ENCODE results near the gene PAFAH1B2. TPM values are rescaled to one million over a fixed set of nuclear protein-coding genes. Genes with fewer than 3 reads are reported as not detected.
"Not testable (repeated sequence)": the region's sequence is repeated elsewhere in the genome, so short reads cannot be mapped to it uniquely, and the experiment has no call there.

The PAFAH1B2 gene
- total RNA-seq, 1 experiment from 2014 or later: 66.7 TPM

- TF ChIP-seq CTCF (IDR thresholded peaks at IDR 0.05; ENCODE audit: unreplicated experiment): no peak
- no peak overlapping the region for H3K27ac Mint-ChIP-seq (ENCODE audit: unreplicated experiment)
- H3K9me3 Mint-ChIP-seq (ENCODE audit: low read depth, unreplicated experiment): no peaks in the 10 kb centered on the region
- BruUV-seq (replicated peaks): no TSS peak
- no peaks in the 10 kb centered on the region for H3K4me1 Mint-ChIP-seq (ENCODE audit: low read depth, unreplicated experiment)
- intact Hi-C loops (cut with micrococcal nuclease; ENCODE audit: unreplicated experiment): no loop called here
- H3K36me3 Mint-ChIP-seq (ENCODE audit: insufficient read depth, unreplicated experiment): peaks cover 14% of the 10 kb centered on the region
- H3K27me3 Mint-ChIP-seq (ENCODE audit: unreplicated experiment): no peaks in the 10 kb centered on the region
- DNase-seq: no peak
- H3K4me3 Mint-ChIP-seq (ENCODE audit: low read depth, unreplicated experiment): no peak overlapping the region
- CTCF ChIA-PET: no interaction called here
Observed at GRCh38 chr11:117204283-117205080, 60.4 kb downstream of the PAFAH1B2 start.

- TF ChIP-seq CTCF (IDR thresholded peaks at IDR 0.05; ENCODE audit: unreplicated experiment): no peak
- H3K27ac Mint-ChIP-seq (ENCODE audit: unreplicated experiment): no peak overlapping the region
- intact Hi-C loops (cut with micrococcal nuclease; ENCODE audit: unreplicated experiment): no loop called here
- no peak overlapping the region for H3K4me3 Mint-ChIP-seq (ENCODE audit: low read depth, unreplicated experiment)
- CTCF ChIA-PET: no interaction called here
- H3K9me3 Mint-ChIP-seq (ENCODE audit: low read depth, unreplicated experiment): no peaks in the 10 kb centered on the region
- BruUV-seq (replicated peaks): no TSS peak
- no peak for DNase-seq
- H3K27me3 Mint-ChIP-seq (ENCODE audit: unreplicated experiment): no peaks in the 10 kb centered on the region
- peaks cover 14% of the 10 kb centered on the region for H3K36me3 Mint-ChIP-seq (ENCODE audit: insufficient read depth, unreplicated experiment)
- H3K4me1 Mint-ChIP-seq (ENCODE audit: low read depth, unreplicated experiment): no peaks in the 10 kb centered on the region
Observed at GRCh38 chr11:117205211-117205818, 61.2 kb downstream of the PAFAH1B2 start.

- CTCF ChIA-PET; intact Hi-C loops (cut with micrococcal nuclease; ENCODE audit: unreplicated experiment); H3K27ac Mint-ChIP-seq (ENCODE audit: unreplicated experiment); H3K9me3 Mint-ChIP-seq (ENCODE audit: low read depth, unreplicated experiment); H3K4me3 Mint-ChIP-seq (ENCODE audit: low read depth, unreplicated experiment); H3K27me3 Mint-ChIP-seq (ENCODE audit: unreplicated experiment); DNase-seq; BruUV-seq (replicated peaks); H3K4me1 Mint-ChIP-seq (ENCODE audit: low read depth, unreplicated experiment): not testable (repeated sequence)
- peaks cover 14% of the 10 kb centered on the region for H3K36me3 Mint-ChIP-seq (ENCODE audit: insufficient read depth, unreplicated experiment)
Observed at GRCh38 chr11:117206111-117206510, 62.0 kb downstream of the PAFAH1B2 start.

GRCh38 chr11:117206859-117207258, 62.8 kb downstream of the PAFAH1B2 start:
- H3K27ac Mint-ChIP-seq (ENCODE audit: unreplicated experiment); H3K27me3 Mint-ChIP-seq (ENCODE audit: unreplicated experiment); H3K4me3 Mint-ChIP-seq (ENCODE audit: low read depth, unreplicated experiment); intact Hi-C loops (cut with micrococcal nuclease; ENCODE audit: unreplicated experiment); H3K9me3 Mint-ChIP-seq (ENCODE audit: low read depth, unreplicated experiment); H3K4me1 Mint-ChIP-seq (ENCODE audit: low read depth, unreplicated experiment); CTCF ChIA-PET; BruUV-seq (replicated peaks): not testable (repeated sequence)
- DNase-seq: peak; percentile 53
- H3K36me3 Mint-ChIP-seq (ENCODE audit: insufficient read depth, unreplicated experiment): peaks cover 14% of the 10 kb centered on the region

- BruUV-seq (replicated peaks); H3K9me3 Mint-ChIP-seq (ENCODE audit: low read depth, unreplicated experiment); H3K4me3 Mint-ChIP-seq (ENCODE audit: low read depth, unreplicated experiment); DNase-seq; intact Hi-C loops (cut with micrococcal nuclease; ENCODE audit: unreplicated experiment); H3K27me3 Mint-ChIP-seq (ENCODE audit: unreplicated experiment); CTCF ChIA-PET; H3K4me1 Mint-ChIP-seq (ENCODE audit: low read depth, unreplicated experiment); H3K27ac Mint-ChIP-seq (ENCODE audit: unreplicated experiment): not testable (repeated sequence)
- peaks cover 14% of the 10 kb centered on the region for H3K36me3 Mint-ChIP-seq (ENCODE audit: insufficient read depth, unreplicated experiment)
Observed at GRCh38 chr11:117207481-117207880, 63.4 kb downstream of the PAFAH1B2 start.

- DNase-seq; H3K9me3 Mint-ChIP-seq (ENCODE audit: low read depth, unreplicated experiment); H3K27ac Mint-ChIP-seq (ENCODE audit: unreplicated experiment); H3K4me1 Mint-ChIP-seq (ENCODE audit: low read depth, unreplicated experiment); intact Hi-C loops (cut with micrococcal nuclease; ENCODE audit: unreplicated experiment); H3K4me3 Mint-ChIP-seq (ENCODE audit: low read depth, unreplicated experiment); BruUV-seq (replicated peaks); CTCF ChIA-PET; H3K27me3 Mint-ChIP-seq (ENCODE audit: unreplicated experiment): not testable (repeated sequence)
- H3K36me3 Mint-ChIP-seq (ENCODE audit: insufficient read depth, unreplicated experiment): peaks cover 10% of the 10 kb centered on the region
Observed at GRCh38 chr11:117208710-117209109, 64.6 kb downstream of the PAFAH1B2 start.

GRCh38 chr11:117209351-117210125, 65.5 kb downstream of the PAFAH1B2 start:
- H3K4me1 Mint-ChIP-seq (ENCODE audit: low read depth, unreplicated experiment); H3K27me3 Mint-ChIP-seq (ENCODE audit: unreplicated experiment); BruUV-seq (replicated peaks); DNase-seq; intact Hi-C loops (cut with micrococcal nuclease; ENCODE audit: unreplicated experiment); H3K27ac Mint-ChIP-seq (ENCODE audit: unreplicated experiment); CTCF ChIA-PET; H3K9me3 Mint-ChIP-seq (ENCODE audit: low read depth, unreplicated experiment); H3K4me3 Mint-ChIP-seq (ENCODE audit: low read depth, unreplicated experiment): not testable (repeated sequence)
- peaks cover 10% of the 10 kb centered on the region for H3K36me3 Mint-ChIP-seq (ENCODE audit: insufficient read depth, unreplicated experiment)

Data from Calu3 (cell line).